ENCODE results near the gene GPATCH8. TPM values are rescaled to one million over a fixed set of nuclear protein-coding genes. Genes with fewer than 3 reads are reported as not detected.
A peak's percentile ranks its signal among the peaks of the same experiment; 100 is the strongest.

GPATCH8 gene
- total RNA-seq, 1 donor from 2014 or later: 52.6 TPM

- TF ChIP-seq CTCF (IDR thresholded peaks at IDR 0.05): no peak
- Mint-ChIP-seq H3K9me3 (ENCODE audit: unreplicated experiment) (no peaks in the 10 kb centered on the region), H3K4me1 (ENCODE audit: unreplicated experiment) (peaks cover 9% of the 10 kb centered on the region), H3K27me3 (ENCODE audit: unreplicated experiment) (peaks cover 14% of the 10 kb centered on the region), H3K27ac (ENCODE audit: unreplicated experiment) (no peak overlapping the region), H3K36me3 (ENCODE audit: unreplicated experiment) (no peaks in the 10 kb centered on the region), H3K4me3 (ENCODE audit: unreplicated experiment) (peak overlapping the region; percentile 44)
- DNase-seq (ENCODE audit: extremely low spot score, unreplicated experiment): no peak
These were observed 118.9 kb downstream of the GPATCH8 start for GRCh38 chr17:44384281-44384822.

GRCh38 chr17:44383861-44384260 lies 119.3 kb downstream of the GPATCH8 start:
- TF ChIP-seq CTCF (IDR thresholded peaks at IDR 0.05): no peak
- Mint-ChIP-seq H3K4me1 (ENCODE audit: unreplicated experiment) (peaks cover 9% of the 10 kb centered on the region), H3K9me3 (ENCODE audit: unreplicated experiment) (no peaks in the 10 kb centered on the region), H3K27me3 (ENCODE audit: unreplicated experiment) (peaks cover 14% of the 10 kb centered on the region), H3K4me3 (ENCODE audit: unreplicated experiment) (no peak overlapping the region), H3K27ac (ENCODE audit: unreplicated experiment) (no peak overlapping the region), H3K36me3 (ENCODE audit: unreplicated experiment) (no peaks in the 10 kb centered on the region)
- DNase-seq (ENCODE audit: extremely low spot score, unreplicated experiment): no peak

GRCh38 chr17:44383363-44383762 lies 119.8 kb downstream of the GPATCH8 start:
- Mint-ChIP-seq H3K4me1 (ENCODE audit: unreplicated experiment) (peaks cover 9% of the 10 kb centered on the region), H3K36me3 (ENCODE audit: unreplicated experiment) (no peaks in the 10 kb centered on the region), H3K4me3 (ENCODE audit: unreplicated experiment) (no peak overlapping the region), H3K27me3 (ENCODE audit: unreplicated experiment) (peaks cover 16% of the 10 kb centered on the region), H3K9me3 (ENCODE audit: unreplicated experiment) (no peaks in the 10 kb centered on the region), H3K27ac (ENCODE audit: unreplicated experiment) (no peak overlapping the region)
- no peak for TF ChIP-seq CTCF (IDR thresholded peaks at IDR 0.05)
- DNase-seq (ENCODE audit: extremely low spot score, unreplicated experiment): no peak

- peaks cover 16% of the 10 kb centered on the region for H3K27me3 Mint-ChIP-seq (ENCODE audit: unreplicated experiment)
- H3K4me1 Mint-ChIP-seq (ENCODE audit: unreplicated experiment): peaks cover 9% of the 10 kb centered on the region
- H3K4me3 Mint-ChIP-seq (ENCODE audit: unreplicated experiment): no peak overlapping the region
- no peak for DNase-seq (ENCODE audit: extremely low spot score, unreplicated experiment)
- no peak for TF ChIP-seq CTCF (IDR thresholded peaks at IDR 0.05)
- H3K36me3 Mint-ChIP-seq (ENCODE audit: unreplicated experiment): no peaks in the 10 kb centered on the region
- no peak overlapping the region for H3K27ac Mint-ChIP-seq (ENCODE audit: unreplicated experiment)
- no peaks in the 10 kb centered on the region for H3K9me3 Mint-ChIP-seq (ENCODE audit: unreplicated experiment)
These were observed 120.3 kb downstream of the GPATCH8 start for GRCh38 chr17:44382917-44383316.

- DNase-seq (ENCODE audit: extremely low spot score, unreplicated experiment): no peak
- Mint-ChIP-seq H3K36me3 (ENCODE audit: unreplicated experiment) (no peaks in the 10 kb centered on the region), H3K9me3 (ENCODE audit: unreplicated experiment) (no peaks in the 10 kb centered on the region), H3K27ac (ENCODE audit: unreplicated experiment) (no peak overlapping the region), H3K27me3 (ENCODE audit: unreplicated experiment) (peaks cover 16% of the 10 kb centered on the region), H3K4me3 (ENCODE audit: unreplicated experiment) (no peak overlapping the region), H3K4me1 (ENCODE audit: unreplicated experiment) (peaks cover 9% of the 10 kb centered on the region)
- TF ChIP-seq CTCF (IDR thresholded peaks at IDR 0.05): no peak
These were observed 121.3 kb downstream of the GPATCH8 start for GRCh38 chr17:44381810-44382305.

Measured in osteocyte (in vitro differentiated cells).